HG03135 (cell line): Measurements from ENCODE around the gene CAMK2D.

Experiments used
- ATAC-seq: cut with Tn5 transposase; IDR thresholded peaks from one replicate; pipeline ENCODE4 v1.9.1; 2021; ENCODE audit warnings: mild to moderate bottlenecking, moderate library complexity; ENCODE audit not compliant: unreplicated experiment

The CAMK2D gene

DNA sequence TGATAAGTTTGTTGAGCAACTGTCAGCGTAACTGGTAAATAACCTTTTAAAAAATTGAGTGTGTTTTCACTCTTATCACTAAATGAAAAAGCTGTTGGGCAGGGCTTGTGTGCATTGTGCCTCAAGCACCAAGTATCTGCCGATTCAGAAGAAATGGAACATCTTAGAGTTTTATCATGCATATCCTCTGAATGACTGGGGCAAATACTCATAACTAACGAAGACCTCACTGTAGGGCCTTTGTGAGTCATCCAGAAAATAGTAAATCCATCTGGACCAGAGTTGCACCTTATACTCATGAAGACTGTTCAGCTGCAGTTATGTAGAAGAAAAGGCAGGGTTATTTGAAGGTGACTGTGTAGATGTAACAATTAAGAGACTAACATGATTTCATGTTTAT lies 222.1 kb downstream of the CAMK2D start:
- no peak for ATAC-seq

DNA sequence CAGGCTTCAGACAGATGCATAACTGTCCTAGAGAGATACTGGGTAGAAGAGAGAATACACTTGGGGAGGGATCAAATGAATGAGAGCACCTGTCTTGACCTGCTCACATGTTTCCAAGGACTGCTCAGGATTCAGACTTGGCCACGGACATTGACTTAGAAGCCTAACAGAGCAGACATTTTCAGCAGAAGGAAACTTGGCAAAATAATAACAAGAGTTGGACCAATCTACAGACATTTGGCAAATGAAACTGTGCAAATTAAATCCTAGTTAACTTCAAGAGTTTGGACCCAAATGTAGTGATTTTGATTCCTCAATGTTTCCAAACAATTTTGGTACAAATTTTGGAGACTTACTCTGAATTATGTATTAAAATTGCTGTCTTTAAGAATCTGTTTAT lies 223.9 kb downstream of the CAMK2D start:
- ATAC-seq = no peak

DNA sequence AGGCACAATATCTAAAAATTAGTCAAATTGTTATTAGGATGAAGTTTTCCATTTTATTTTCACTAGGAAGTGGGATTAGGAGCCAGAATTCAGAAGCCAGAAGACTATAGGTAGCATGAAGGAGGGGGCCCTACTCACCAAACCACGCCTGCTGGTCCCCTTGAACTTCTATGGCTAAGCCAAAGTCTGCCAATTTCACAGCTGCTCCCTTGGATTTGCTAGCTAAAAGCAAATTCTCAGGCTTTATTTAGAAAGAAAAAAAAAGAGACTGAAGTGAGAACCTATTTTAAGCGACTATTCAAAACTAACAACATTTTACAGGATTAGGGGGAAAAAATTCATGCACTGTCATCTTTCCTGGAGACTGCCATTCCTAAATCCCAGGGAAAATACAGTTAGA lies 224.3 kb downstream of the CAMK2D start:
- no peak for ATAC-seq

DNA sequence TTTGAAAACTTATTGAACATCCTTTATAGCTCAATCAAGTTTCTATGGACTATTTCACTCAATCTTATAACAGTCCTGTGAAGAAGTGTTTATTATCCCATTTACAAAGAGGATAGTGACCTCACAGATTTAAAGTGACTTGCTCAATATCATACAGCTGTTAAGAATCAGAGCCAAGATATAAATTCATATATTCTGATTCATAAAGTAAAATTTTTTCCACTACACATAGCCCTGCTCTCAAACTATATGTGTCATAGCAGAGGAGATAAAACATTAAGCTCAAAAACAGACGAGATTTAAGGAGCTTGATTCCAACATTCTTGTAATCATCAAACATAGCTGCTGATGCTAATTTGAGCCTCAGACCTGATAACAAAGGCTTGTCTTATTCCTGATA lies 226.8 kb downstream of the CAMK2D start:
- no peak for ATAC-seq

DNA sequence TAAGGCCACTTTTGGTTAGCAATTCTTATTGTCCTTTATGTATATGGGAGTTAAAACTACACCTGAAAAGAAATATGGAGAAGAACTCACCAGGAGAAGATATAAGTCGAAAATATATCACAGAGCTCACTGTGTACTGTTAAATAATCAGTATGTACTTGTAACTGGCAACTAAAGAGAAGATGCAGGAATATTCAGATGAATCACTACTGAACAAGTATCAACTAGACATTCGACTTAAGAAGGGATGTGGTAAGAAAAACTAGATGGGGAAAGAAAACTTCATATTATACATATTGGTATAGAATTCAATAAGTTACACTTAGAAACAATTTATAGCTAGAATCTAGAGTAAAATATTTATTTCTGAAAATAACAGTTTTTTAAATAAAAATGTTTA lies 230.0 kb downstream of the CAMK2D start:
- ATAC-seq = no peak

DNA sequence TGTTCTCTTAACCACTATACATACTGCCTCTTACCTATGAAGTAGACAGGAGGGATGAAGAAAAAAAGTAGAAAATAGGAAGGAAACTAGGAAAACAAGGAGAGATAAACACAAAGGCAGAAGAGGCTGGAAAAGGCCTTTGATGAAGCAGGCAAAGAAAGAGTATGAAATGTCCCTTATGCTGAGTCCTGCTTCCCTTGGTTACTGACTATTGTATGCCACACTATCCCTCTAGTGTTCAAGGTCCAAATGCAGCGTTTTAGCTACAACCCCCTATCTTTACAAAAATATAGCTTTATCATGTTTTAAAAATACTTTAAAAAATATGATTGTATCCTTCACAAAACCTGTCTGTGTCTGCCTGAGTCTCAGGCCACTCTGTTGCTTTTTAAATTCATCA lies 233.1 kb downstream of the CAMK2D start:
- no peak for ATAC-seq

DNA sequence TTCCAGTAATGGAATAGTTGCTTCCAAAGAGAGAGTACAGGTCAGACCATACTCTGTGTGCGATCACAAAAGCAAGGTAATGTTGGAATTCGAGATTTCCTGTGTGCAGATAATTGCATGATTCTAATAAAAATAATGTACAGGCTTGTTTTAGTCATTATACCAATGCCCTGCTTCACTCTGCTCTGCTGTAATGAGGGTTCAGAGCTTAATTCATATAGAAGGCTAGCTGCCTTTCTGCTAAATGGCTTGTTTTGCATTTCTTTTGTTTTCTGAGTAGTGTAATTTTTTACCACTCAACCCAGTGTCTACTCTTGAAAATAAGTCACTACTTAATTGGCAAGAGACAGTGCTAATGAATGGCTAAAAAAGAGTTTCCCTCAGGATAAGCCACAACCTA lies 236.0 kb downstream of the CAMK2D start:
- no peak for ATAC-seq

DNA sequence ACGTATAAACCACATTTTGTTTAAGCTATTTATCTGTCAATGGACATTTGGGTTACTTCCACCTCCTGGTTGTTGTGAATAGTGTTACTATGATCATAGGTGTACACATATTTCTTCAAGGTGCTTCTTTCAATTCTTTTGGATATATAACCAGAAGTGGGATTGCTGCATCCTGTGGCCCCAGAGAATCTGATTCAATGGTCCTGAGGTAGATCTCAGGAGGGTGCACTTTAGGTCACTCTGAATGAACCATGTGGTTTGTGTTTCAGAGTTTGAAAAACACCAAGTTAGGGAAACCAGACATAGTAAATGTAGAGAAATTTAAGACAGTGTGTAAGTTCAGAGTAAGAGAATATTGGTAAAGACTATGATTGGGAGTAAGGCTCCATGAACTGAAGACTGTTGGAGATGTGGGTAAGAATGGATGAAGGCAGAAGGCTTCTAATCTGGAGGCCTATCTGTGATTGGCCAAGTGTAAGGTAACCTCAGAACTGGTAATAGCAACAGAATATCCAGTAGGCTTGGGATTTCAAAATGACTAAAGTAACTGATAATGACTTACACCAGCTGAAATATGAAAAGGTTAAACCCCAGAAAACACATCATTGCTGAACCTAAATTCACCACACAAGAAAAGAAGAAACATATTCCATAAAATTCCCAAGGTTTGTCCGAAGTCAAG lies 236.9 kb downstream of the CAMK2D start:
- ATAC-seq = peak; percentile 45

DNA sequence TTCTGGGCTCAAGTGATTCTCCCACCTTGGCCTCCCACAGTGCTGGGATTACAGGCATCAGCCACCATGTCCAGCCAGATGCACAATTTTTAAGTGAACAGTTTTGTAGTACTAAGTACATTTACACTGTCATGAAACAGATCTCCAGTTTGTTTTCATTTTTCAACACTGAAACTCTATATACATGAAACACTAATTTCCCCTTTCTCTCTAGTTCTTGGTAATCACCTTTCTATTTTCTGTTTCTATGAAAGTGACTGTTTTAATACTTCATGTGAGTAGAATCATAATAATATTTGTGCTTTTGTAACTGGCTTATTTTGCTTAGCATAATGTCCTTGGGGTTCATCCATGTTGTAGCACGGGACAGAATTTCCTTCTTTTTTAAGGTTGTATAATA lies 237.4 kb downstream of the CAMK2D start:
- ATAC-seq = peak; percentile 84

DNA sequence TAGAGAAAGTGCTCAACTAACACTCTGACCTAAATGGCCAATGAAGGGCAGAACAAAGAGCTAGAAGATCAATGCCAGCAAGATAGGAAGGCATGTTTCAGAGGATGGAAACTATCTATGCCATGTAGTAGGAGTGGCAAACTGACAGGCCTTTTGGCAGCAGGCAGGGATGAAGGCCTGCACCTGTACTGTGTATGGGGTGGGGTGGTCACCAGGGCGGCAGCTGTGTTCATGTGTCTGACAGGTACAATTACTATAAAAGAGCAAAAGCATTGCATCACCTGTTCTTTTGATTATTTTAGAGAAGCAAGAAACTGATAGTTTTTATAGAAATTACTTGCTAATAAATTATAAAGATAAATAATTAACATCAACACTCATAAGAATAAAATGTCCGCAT lies 239.1 kb downstream of the CAMK2D start:
- no peak for ATAC-seq

DNA sequence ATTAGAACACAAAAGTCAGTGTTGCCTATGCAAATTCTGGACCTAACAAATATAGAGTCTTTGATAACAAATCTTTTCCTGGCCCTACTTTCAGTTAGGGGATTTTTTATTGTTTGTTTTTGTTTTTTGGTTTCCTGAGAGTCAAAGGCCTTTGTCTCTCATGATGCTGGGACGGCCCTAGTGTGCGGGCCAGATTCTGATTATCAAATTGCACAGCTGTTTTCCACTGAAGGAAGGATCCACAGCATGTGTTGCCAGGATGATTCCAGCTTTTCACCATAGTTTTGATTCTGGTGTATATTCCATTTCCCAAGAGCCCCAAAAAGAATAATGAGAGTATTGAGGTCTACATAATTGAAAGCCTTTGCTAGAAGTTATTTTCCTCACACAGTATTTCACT lies 248.2 kb downstream of the CAMK2D start:
- no peak for ATAC-seq

DNA sequence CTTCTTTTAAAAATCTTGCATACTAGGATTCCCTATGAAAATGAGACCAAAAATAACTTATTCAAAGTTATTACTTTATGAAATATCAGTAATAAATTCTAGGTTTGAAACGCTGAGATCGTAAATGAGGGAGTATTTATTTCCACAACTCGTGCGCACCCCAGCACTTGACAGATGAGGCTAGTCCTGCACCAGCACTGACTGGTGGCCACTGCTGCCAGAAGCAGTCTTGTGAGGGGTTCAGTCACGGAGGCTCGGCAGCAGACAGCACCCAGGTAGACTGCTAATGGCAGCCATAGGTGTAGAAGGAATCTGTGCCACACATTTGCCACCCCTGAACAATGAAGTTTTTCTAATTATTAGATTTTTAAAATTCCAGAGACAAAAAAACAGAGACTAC lies 248.7 kb downstream of the CAMK2D start:
- no peak for ATAC-seq

DNA sequence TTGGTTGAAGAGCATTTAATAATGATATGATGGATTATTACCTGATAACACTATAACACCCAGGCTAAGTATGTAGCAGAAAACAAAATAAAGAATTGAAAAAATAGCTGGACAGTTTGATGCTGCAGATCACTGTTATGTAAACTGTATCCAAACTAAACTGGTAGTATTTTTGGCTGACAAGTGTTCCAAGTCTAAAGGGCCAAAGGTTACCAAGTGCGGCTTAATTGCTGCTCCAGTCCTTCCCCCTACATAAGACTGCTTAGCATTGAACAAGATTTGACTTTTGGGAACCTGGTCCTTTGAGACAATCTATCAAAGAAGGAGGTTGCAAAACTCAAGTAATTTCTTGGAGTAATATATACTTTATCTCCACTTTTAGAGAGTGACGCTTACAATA lies 249.6 kb downstream of the CAMK2D start:
- no peak for ATAC-seq

DNA sequence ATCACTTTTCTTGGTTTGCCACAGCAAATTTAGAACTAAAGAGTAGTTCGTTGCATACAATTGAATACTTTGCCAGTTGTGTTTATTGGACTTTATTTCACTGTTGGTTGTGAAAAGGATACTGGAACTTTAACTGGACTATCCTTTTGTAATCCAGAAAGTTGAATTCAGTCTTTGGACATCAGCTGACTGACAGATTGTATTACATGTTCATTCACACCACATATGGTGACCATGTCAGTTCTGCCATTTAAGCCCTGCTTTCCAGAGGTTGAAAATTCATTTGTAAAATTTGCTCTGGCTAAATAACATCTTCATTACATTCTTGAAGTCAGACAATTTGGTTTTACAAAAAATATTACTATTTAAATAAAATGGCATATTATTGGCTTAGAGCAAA lies 251.7 kb downstream of the CAMK2D start:
- ATAC-seq = no peak

DNA sequence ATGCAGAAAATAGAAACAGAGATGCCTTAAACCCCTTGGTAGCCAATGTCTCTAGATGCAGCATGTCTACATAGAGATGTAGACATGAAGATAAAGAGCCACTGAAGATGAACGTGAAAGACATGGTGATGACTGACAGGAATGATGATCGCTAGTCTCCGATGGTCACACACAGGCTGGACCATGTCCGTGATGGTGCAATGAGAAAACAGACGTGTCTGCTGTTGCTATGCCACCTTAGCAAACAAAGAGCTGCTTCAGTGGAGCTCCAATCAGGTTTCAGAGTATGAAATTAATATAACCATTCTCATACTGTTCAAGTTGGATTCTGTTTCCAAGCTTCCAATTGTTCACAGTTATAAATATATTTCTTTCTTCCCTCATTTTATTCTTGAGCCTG lies 256.5 kb downstream of the CAMK2D start:
- ATAC-seq = no peak

DNA sequence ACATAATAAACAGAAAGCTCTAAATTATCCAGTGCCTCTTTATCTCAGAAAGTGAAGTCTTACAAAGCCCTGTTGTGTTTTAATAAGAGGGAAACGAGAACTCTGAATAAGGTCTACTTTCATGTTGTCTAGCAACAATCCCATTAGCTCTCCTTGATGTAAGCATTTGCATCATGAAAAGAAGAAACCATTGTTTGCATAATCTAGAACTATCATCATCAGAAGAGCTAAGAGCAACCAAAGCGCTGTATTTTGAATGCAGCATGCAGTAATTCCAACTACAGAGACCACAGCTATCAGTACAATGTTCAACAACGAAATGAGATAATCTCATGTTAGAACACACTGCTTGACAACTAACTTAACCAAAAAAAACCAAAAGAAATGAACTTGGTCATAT lies 257.1 kb downstream of the CAMK2D start:
- ATAC-seq = no peak

DNA sequence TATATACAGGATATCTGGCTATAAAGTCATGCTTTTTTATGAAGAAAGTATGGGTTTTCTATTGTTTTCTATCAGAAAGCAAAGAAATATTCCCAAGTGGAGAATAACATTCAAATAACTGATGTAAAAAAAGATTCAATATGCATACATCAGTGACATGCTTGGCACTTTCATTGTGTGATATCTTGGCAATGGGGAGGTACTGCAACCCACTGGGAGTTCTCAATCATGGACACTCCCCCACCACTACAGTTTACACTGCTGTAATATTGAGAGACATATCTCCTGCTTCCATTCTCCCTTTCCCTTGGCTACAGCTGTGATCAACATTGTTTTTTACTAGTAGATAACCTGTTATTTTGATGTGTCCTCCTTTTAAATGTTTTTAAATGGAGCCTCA lies 257.8 kb downstream of the CAMK2D start:
- no peak for ATAC-seq

DNA sequence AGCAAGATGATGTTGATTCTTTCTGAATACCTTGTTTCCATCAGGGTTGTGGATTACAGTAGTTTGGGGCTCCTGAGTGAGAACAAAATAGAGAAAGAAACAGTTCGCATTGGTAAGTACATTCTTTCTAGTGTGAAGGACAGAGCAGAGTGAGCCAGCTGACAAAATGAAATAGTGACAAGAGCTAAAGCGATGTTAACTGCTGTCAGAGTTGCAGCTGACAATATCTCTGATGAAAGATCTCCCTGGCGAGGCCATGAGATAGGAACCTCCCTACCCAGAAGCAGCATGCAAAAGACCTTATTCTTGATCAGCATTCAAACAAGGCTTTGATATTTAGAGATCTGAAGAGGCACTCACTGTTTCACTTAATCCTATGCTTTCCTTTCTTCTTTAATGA lies 258.6 kb downstream of the CAMK2D start:
- no peak for ATAC-seq

DNA sequence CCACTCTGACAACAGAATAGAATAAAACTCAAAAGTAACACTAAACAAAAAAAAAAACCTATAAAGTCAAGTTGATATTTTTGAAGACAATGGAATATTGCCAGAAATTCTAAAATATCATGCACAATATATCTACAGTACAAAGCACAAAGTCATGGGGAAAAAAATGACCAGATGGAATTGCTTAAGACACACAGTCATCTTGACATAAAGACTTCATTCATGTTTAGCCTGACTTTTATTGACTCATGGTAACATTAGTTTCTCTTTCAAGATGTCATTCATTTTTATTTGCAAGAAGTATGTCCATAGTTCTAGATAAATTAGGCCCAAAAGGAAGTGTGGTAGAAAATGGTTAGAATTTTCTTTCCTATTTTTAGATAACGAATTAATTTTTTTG lies 259.1 kb downstream of the CAMK2D start:
- ATAC-seq = no peak

DNA sequence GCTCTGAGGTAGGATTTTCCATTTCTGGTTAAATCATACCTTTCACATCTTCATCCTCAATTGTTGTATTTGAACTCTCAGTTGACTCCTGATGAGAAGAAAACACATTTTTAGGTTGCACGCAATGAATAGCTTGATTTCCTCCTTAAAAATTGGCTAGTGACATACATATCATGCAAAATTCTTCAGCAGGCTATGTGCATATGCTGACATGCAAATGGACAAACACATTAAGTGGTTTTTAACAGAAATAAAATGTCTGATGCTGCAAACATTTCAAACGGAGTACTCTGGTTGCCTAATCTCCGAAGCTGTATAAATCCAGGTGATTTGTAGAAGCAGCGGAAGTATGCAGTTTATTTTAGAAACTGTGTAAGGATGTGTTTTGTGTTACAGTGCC lies 261.1 kb downstream of the CAMK2D start:
- ATAC-seq = no peak

DNA sequence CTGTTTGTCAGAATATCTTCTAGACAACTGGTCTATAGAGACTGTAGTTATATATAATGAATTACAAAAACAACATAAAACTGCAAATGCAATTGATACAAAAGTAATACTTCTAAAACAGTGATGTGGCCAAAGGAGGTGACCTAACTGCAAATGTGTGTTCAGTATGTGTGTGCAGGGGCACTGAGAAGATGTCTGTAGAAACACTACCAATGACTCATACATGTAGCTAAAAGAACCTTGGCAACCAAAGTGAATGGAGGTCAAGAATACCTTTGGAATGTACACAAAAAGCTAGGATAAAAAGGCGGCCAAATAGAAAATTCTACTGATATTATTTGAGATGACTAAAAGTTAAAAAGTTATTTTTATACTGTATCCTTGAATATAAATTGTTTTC lies 261.8 kb downstream of the CAMK2D start:
- no peak for ATAC-seq

DNA sequence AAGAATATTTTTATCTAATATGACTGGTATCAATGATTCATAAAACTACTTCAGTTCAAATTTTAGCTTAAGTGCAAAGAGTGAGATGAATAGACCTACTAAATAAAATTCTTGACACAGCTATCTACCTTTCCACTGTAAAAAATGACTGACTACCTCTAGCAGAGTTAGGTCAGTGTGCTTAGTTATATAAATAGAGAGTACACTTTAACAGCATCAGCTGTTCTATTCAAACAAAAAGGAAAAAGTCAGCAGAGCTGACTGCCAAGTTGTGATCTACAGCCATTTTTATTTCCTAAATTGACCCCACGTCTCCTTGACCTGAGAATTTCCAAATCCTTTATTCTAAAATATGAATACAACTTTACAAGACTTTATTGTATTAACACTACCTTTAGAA lies 262.4 kb downstream of the CAMK2D start:
- no peak for ATAC-seq

DNA sequence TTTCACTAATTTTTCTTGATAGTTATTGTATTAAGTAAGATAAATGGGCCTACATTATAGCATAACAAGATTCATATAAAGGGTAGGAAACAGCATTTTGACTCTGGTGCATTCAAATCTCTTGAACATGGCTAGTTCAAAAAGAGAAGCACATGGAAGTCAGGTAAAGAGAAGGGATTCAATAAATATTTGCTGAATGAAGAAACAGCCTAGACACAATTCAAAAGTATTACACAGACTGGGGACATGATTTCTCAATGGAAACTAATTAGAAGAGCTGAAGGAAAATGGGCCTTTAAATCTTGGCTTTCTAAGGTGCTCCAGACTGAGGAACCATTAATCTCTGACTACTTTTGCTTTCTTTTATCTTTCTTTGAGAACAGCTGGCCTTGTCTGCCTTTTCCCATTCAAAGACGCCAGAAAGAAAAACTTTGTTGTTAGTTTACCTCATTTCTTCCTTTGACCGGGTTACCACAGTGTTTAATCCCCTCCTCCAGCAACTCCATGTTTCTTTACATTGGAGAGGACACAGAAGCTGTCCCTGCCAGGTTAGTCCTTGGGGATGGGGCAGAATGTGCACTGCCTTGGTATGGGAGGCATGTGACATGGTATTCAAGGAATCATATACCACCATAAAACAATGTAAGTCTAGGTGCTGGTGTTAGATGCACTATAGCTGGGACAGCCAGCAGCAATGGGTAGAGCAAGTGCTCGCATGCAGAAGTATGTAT lies 264.2 kb downstream of the CAMK2D start:
- no peak for ATAC-seq
